ENCODE data around the gene GRHL1. TPM values are rescaled to one million over a fixed set of nuclear protein-coding genes. Genes with fewer than 3 reads are reported as not detected.

Gene GRHL1
- total and polyA plus RNA-seq, 2 experiments from 2014 or later = 2.9 to 4.2 TPM

DNA sequence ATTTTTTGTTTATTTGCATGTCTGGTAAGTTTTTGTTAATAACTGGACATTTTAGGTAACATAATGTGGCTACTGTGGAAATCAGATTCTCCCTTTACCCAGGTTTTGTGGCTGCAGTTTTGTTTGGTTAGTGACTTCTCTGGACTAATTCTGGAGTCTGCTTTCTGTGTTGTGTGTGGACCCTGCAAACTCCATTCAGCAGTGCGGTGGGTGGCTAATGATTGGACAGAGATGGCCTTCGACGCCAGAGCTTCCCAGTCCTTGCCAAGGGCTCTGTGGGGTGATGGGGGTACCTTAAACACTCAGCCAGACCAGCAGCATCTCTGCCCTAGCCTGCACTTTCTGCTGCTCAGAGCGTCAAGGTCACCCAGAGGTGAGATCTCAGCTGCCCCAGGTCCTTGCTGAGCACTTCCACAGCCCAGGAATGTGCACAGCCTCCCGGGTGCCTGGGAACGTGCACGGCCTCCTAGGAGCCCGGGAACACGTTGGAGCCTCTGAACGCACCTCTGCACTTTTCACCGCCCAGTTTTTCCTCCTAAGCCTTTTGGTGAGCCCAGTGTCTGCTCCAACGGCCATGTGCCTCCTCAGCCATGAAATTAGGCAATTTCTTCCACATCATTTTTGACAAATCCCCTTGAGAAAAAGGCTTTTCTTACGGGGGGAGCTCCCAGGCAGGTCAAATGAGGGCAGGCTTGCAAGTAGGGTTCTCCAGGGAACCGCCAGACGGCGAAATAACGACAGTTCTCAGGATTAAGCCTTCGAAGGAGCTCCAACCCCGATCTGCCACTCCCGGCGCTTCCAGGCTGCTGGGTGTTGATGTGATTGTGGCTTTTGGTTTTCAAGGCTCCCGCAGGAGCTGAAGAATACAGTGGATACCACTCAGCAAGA, 56.7 kb downstream of the GRHL1 start:
- Mint-ChIP-seq H3K4me3 (no peak overlapping the region), H3K9me3 (peaks cover 6% of the 10 kb centered on the region; the same call in 1 of the 3 replicates), H3K36me3 (ENCODE audit: low read depth) (no peaks in the 10 kb centered on the region), H3K4me1 (peaks cover 3% of the 10 kb centered on the region; the same call in 1 of the 3 replicates), H3K27me3 (ENCODE audit: insufficient read depth, low read depth, poor library complexity) (peaks cover 12% of the 10 kb centered on the region), H3K27ac (peak overlapping the region; percentile 28; the same call in 1 of the 2 replicates)
- H3K9me2 ChIP-seq (ENCODE audit: insufficient read depth) = no peaks in the 10 kb centered on the region
- H3F3A ChIP-seq (replicated peaks; ENCODE audit: low read depth) = no peaks in the 10 kb centered on the region
- H3K36me3 ChIP-seq (ENCODE audit: insufficient read depth) = no peaks in the 10 kb centered on the region
- DNase-seq (ENCODE audit: low spot score) (no peak), ATAC-seq (no peak)
- no peak overlapping the region for H3K27ac ChIP-seq (ENCODE audit: low read depth)
- no peaks in the 10 kb centered on the region for H3K4me1 ChIP-seq (ENCODE audit: insufficient read depth)
- no peaks in the 10 kb centered on the region for H3K79me2 ChIP-seq (replicated peaks; ENCODE audit: insufficient read depth)
- TF ChIP-seq, protein P1, sequence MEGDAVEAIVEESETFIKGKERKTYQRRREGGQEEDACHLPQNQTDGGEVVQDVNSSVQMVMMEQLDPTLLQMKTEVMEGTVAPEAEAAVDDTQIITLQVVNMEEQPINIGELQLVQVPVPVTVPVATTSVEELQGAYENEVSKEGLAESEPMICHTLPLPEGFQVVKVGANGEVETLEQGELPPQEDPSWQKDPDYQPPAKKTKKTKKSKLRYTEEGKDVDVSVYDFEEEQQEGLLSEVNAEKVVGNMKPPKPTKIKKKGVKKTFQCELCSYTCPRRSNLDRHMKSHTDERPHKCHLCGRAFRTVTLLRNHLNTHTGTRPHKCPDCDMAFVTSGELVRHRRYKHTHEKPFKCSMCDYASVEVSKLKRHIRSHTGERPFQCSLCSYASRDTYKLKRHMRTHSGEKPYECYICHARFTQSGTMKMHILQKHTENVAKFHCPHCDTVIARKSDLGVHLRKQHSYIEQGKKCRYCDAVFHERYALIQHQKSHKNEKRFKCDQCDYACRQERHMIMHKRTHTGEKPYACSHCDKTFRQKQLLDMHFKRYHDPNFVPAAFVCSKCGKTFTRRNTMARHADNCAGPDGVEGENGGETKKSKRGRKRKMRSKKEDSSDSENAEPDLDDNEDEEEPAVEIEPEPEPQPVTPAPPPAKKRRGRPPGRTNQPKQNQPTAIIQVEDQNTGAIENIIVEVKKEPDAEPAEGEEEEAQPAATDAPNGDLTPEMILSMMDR (conservative IDR thresholded peaks at IDR 0.05; ENCODE audit: low read depth in 2 of 2) = no peak
- TF ChIP-seq EZH2phosphoT487 (IDR thresholded peaks at IDR 0.05; ENCODE audit: unreplicated experiment) = no peak
- TF ChIP-seq STAT1 (IDR thresholded peaks at IDR 0.05; ENCODE audit: unreplicated experiment) = no peak
- no peak for TF ChIP-seq POLR2AphosphoS5 (IDR thresholded peaks at IDR 0.05; ENCODE audit: low read depth)
- TF ChIP-seq, protein P2, sequence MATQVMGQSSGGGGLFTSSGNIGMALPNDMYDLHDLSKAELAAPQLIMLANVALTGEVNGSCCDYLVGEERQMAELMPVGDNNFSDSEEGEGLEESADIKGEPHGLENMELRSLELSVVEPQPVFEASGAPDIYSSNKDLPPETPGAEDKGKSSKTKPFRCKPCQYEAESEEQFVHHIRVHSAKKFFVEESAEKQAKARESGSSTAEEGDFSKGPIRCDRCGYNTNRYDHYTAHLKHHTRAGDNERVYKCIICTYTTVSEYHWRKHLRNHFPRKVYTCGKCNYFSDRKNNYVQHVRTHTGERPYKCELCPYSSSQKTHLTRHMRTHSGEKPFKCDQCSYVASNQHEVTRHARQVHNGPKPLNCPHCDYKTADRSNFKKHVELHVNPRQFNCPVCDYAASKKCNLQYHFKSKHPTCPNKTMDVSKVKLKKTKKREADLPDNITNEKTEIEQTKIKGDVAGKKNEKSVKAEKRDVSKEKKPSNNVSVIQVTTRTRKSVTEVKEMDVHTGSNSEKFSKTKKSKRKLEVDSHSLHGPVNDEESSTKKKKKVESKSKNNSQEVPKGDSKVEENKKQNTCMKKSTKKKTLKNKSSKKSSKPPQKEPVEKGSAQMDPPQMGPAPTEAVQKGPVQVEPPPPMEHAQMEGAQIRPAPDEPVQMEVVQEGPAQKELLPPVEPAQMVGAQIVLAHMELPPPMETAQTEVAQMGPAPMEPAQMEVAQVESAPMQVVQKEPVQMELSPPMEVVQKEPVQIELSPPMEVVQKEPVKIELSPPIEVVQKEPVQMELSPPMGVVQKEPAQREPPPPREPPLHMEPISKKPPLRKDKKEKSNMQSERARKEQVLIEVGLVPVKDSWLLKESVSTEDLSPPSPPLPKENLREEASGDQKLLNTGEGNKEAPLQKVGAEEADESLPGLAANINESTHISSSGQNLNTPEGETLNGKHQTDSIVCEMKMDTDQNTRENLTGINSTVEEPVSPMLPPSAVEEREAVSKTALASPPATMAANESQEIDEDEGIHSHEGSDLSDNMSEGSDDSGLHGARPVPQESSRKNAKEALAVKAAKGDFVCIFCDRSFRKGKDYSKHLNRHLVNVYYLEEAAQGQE (IDR thresholded peaks at IDR 0.05; ENCODE audit: unreplicated experiment) = no peak
- TF ChIP-seq, protein P3, sequence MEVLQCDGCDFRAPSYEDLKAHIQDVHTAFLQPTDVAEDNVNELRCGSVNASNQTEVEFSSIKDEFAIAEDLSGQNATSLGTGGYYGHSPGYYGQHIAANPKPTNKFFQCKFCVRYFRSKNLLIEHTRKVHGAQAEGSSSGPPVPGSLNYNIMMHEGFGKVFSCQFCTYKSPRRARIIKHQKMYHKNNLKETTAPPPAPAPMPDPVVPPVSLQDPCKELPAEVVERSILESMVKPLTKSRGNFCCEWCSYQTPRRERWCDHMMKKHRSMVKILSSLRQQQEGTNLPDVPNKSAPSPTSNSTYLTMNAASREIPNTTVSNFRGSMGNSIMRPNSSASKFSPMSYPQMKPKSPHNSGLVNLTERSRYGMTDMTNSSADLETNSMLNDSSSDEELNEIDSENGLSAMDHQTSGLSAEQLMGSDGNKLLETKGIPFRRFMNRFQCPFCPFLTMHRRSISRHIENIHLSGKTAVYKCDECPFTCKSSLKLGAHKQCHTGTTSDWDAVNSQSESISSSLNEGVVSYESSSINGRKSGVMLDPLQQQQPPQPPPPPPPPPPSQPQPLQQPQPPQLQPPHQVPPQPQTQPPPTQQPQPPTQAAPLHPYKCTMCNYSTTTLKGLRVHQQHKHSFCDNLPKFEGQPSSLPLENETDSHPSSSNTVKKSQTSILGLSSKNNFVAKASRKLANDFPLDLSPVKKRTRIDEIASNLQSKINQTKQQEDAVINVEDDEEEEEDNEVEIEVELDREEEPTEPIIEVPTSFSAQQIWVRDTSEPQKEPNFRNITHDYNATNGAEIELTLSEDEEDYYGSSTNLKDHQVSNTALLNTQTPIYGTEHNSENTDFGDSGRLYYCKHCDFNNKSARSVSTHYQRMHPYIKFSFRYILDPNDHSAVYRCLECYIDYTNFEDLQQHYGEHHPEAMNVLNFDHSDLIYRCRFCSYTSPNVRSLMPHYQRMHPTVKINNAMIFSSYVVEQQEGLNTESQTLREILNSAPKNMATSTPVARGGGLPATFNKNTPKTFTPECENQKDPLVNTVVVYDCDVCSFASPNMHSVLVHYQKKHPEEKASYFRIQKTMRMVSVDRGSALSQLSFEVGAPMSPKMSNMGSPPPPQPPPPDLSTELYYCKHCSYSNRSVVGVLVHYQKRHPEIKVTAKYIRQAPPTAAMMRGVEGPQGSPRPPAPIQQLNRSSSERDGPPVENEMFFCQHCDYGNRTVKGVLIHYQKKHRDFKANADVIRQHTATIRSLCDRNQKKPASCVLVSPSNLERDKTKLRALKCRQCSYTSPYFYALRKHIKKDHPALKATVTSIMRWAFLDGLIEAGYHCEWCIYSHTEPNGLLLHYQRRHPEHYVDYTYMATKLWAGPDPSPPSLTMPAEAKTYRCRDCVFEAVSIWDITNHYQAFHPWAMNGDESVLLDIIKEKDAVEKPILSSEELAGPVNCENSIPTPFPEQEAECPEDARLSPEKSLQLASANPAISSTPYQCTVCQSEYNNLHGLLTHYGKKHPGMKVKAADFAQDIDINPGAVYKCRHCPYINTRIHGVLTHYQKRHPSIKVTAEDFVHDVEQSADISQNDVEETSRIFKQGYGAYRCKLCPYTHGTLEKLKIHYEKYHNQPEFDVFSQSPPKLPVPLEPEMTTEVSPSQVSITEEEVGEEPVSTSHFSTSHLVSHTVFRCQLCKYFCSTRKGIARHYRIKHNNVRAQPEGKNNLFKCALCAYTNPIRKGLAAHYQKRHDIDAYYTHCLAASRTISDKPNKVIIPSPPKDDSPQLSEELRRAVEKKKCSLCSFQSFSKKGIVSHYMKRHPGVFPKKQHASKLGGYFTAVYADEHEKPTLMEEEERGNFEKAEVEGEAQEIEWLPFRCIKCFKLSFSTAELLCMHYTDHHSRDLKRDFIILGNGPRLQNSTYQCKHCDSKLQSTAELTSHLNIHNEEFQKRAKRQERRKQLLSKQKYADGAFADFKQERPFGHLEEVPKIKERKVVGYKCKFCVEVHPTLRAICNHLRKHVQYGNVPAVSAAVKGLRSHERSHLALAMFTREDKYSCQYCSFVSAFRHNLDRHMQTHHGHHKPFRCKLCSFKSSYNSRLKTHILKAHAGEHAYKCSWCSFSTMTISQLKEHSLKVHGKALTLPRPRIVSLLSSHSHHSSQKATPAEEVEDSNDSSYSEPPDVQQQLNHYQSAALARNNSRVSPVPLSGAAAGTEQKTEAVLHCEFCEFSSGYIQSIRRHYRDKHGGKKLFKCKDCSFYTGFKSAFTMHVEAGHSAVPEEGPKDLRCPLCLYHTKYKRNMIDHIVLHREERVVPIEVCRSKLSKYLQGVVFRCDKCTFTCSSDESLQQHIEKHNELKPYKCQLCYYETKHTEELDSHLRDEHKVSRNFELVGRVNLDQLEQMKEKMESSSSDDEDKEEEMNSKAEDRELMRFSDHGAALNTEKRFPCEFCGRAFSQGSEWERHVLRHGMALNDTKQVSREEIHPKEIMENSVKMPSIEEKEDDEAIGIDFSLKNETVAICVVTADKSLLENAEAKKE (CRISPR knock-in tag; IDR thresholded peaks at IDR 0.05) = no peak
- no peak for TF ChIP-seq CREB1 (CRISPR knock-in tag; IDR thresholded peaks at IDR 0.05; ENCODE audit: low read depth)
- no peak for TF ChIP-seq ZNF114 (CRISPR knock-in tag; IDR thresholded peaks at IDR 0.05)
- no peak overlapping the region for H2AFZ ChIP-seq
- no peak overlapping the region for H3K4me2 ChIP-seq
- H4K20me1 ChIP-seq (replicated peaks; ENCODE audit: insufficient read depth) = no peaks in the 10 kb centered on the region
- H3K4me3 ChIP-seq = no peak overlapping the region
- no peaks in the 10 kb centered on the region for H3K27me3 ChIP-seq (ENCODE audit: insufficient read depth)
